Measurements from ENCODE around the gene CEACAM4. TPM values are rescaled to one million over a fixed set of nuclear protein-coding genes. Genes with fewer than 3 reads are reported as not detected.
A peak's percentile ranks its signal among the peaks of the same experiment; 100 is the strongest.
"Not testable (repeated sequence)": the region's sequence is repeated elsewhere in the genome, so short reads cannot be mapped to it uniquely, and the experiment has no call there.

CEACAM4 gene
- total RNA-seq, 2 experiments from 2014 or later: not detected

DNA sequence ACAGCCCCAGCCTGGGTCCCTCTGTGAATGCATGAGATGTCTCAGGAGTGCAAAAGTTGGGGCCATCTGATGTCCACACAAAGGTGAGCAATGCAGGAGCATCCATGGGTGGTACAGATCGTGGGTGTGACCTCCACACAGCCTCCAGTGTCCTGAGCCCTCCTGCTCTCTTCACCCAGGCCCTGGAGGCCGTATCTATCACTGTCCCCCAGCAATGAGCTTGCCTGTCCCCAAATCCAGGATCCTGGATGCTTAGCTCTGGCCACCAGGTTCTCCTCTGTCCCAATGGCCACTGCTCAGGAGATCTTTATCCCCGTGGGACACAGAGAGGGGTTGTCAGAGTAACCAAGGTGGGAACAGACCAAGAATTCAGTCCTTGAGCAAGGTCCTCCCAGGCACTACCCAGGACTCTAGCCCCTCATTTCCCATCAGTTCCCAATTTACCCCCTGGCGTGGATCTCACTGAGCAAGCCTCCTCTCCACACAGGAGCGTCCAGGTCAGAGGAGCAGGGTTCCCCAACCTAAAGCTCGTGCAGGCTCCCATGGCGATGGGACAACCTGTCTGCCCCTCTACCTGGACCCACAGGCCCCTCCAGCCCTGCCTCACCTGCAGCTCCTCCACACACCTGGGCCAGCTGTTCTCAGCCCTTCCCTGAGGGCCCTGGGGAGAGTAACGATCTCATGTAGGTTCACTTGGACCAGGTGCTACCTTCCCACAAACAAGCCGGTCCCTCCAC, 39.6 kb downstream of the CEACAM4 start:
- Mint-ChIP-seq H3K36me3 (peaks cover 28% of the 10 kb centered on the region), H3K9me3 (peaks cover 11% of the 10 kb centered on the region), H3K4me3 (no peak overlapping the region), H3K27me3 (peaks cover 7% of the 10 kb centered on the region), H3K27ac (no peak overlapping the region), H3K4me1 (no peaks in the 10 kb centered on the region)
- POLR2A ChIA-PET: no interaction called here
- DNase-seq: no peak
- ATAC-seq (ENCODE audit: low read depth): no peak

DNA sequence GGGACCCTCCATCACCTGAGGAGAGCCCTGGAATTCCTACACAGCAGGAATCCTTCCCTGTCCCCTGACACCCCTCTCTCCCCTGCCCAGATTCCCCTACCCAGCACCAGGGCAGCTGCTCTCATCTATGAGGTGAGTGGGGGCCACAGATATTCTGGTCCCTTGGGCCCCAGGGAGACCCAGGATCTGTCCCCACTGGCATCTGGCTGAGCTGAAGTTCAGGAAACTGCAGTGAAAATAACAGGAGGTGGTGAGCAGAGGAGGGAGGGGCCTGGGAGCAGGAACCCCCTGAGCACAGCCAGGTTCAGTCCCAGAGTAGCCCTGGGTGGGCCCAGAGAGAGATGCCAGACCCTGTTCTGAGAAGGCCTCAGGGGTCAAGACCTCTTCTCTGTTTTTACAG, 40.8 kb downstream of the CEACAM4 start:
- Mint-ChIP-seq H3K27me3 (peaks cover 2% of the 10 kb centered on the region), H3K36me3 (peaks cover 40% of the 10 kb centered on the region), H3K9me3 (peaks cover 20% of the 10 kb centered on the region), H3K4me3 (no peak overlapping the region), H3K27ac (no peak overlapping the region), H3K4me1 (no peaks in the 10 kb centered on the region)
- DNase-seq (no peak), ATAC-seq (ENCODE audit: low read depth) (no peak)
- POLR2A ChIA-PET: no interaction called here

DNA sequence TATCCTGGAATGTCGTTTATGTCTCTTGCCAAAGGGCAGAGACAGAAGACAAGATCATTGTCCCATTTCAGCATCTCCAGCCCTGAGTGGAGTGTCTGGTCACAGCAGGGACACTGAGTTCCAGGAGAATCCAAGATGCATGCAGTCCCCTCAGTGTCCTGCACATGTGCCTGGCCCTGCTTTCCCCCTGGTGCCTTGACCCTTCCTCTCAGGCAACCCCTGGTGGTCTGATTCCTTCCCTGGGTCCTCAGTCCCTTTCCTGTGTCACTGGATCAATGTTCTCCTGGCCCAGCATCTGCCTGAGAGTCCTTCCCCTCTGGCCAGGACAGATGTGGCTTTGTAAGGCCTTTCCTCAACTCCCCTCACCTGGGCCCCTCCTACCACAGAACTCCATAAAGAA, 41.9 kb downstream of the CEACAM4 start:
- Mint-ChIP-seq H3K4me3 (no peak overlapping the region), H3K36me3 (peaks cover 52% of the 10 kb centered on the region), H3K27me3 (no peaks in the 10 kb centered on the region), H3K4me1 (no peaks in the 10 kb centered on the region), H3K27ac (no peak overlapping the region), H3K9me3 (peaks cover 30% of the 10 kb centered on the region)
- ATAC-seq (ENCODE audit: low read depth) (no peak), DNase-seq (no peak)
- POLR2A ChIA-PET: interaction anchor here (0.6 kb wide), 1 partner anchor 128 kb away, joined by 3 read pairs; no protein-coding TSS in a partner anchor

DNA sequence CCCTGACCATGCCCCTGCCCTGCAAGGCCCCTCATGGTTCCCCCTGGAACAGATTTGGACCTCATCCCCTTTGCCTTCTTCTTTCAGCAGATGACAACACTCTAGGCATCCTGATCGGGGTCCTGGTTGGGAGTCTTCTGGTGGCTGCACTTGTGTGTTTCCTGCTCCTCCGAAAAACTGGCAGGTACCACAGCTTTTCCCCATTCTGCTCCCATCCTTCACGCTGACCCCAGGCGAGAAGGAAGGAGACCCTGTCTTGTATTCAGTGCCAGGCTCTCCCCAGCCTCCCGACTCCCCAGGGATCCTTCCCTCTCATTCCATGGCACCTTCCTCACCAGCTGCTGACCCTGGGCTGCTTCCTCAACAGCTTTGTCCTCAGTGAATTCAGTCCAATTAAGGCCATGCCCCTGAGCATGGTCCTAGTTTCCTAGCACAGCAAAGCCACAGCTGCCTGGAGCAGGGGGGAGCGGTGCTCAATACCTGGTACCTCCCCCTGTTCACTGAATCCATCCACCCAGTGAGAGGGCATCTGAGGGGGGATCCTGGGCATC, 42.5 kb downstream of the CEACAM4 start:
- no peaks in the 10 kb centered on the region for H3K4me1 Mint-ChIP-seq
- no peak overlapping the region for H3K27ac Mint-ChIP-seq
- H3K36me3 Mint-ChIP-seq: peaks cover 58% of the 10 kb centered on the region
- no peak overlapping the region for H3K4me3 Mint-ChIP-seq
- POLR2A ChIA-PET: interaction anchor here (0.6 kb wide), 1 partner anchor 128 kb away, joined by 3 read pairs; no protein-coding TSS in a partner anchor
- H3K9me3 Mint-ChIP-seq: peaks cover 30% of the 10 kb centered on the region
- ATAC-seq (ENCODE audit: low read depth) (no peak), DNase-seq (no peak)
- no peaks in the 10 kb centered on the region for H3K27me3 Mint-ChIP-seq

- ATAC-seq (ENCODE audit: low read depth); H3K27ac Mint-ChIP-seq; H3K4me3 Mint-ChIP-seq; POLR2A ChIA-PET; DNase-seq; H3K4me1 Mint-ChIP-seq; H3K27me3 Mint-ChIP-seq: not testable (repeated sequence)
- H3K9me3 Mint-ChIP-seq: peaks cover 30% of the 10 kb centered on the region
- peaks cover 66% of the 10 kb centered on the region for H3K36me3 Mint-ChIP-seq
Measured at GRCh38 chr19:41582577-41583182, 44.2 kb downstream of the CEACAM4 start.

DNA sequence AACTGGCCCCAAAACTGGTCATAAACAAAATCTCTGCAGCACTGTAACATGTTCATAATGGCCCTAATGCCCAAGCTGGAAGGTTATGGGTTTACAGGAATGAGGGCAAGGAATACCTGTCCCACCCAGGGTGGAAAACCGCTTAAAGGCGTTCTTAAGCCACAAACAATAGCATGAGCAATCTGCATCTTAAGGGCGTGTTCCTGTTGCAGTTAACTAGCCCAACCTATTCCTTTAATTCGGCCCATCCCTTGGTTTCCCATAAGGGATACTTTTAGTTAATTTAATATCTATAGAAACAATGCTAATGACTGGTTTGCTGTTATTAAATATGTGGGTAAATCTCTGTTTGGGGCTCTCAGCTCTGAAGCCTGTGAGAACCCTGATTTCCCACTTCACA, 45.8 kb downstream of the CEACAM4 start:
- H3K27ac Mint-ChIP-seq; H3K27me3 Mint-ChIP-seq; ATAC-seq (ENCODE audit: low read depth); POLR2A ChIA-PET; H3K4me3 Mint-ChIP-seq; DNase-seq: not testable (repeated sequence)
- peaks cover 69% of the 10 kb centered on the region for H3K36me3 Mint-ChIP-seq
- H3K4me1 Mint-ChIP-seq: peaks cover 17% of the 10 kb centered on the region
- peaks cover 30% of the 10 kb centered on the region for H3K9me3 Mint-ChIP-seq

GRCh38 chr19:41578886-41579285, 48.0 kb downstream of the CEACAM4 start:
- Mint-ChIP-seq H3K36me3 (peaks cover 59% of the 10 kb centered on the region), H3K27me3 (no peaks in the 10 kb centered on the region), H3K27ac (no peak overlapping the region), H3K4me3 (no peak overlapping the region), H3K4me1 (peaks cover 26% of the 10 kb centered on the region), H3K9me3 (peaks cover 30% of the 10 kb centered on the region)
- POLR2A ChIA-PET: interaction anchor here (1.4 kb wide), 1 partner anchor 122 kb away, joined by 3 read pairs; no protein-coding TSS in a partner anchor
- ATAC-seq (ENCODE audit: low read depth) (no peak), DNase-seq (no peak)

- peaks cover 26% of the 10 kb centered on the region for H3K4me1 Mint-ChIP-seq
- no peak for DNase-seq
- peaks cover 23% of the 10 kb centered on the region for H3K9me3 Mint-ChIP-seq
- no peak for ATAC-seq (ENCODE audit: low read depth)
- no peaks in the 10 kb centered on the region for H3K27me3 Mint-ChIP-seq
- H3K27ac Mint-ChIP-seq: peak overlapping the region; percentile 34
- POLR2A ChIA-PET: no interaction called here
- H3K4me3 Mint-ChIP-seq: no peak overlapping the region
- peaks cover 55% of the 10 kb centered on the region for H3K36me3 Mint-ChIP-seq
Measured at GRCh38 chr19:41577833-41578232, 49.0 kb downstream of the CEACAM4 start.

- H3K36me3 Mint-ChIP-seq: peaks cover 51% of the 10 kb centered on the region
- peaks cover 26% of the 10 kb centered on the region for H3K4me1 Mint-ChIP-seq
- no peaks in the 10 kb centered on the region for H3K27me3 Mint-ChIP-seq
- POLR2A ChIA-PET: interaction anchor here (1.7 kb wide), 1 partner anchor 31 kb away, joined by 12 read pairs; no protein-coding TSS in a partner anchor
- H3K27ac Mint-ChIP-seq: peak overlapping the region; percentile 77
- peak overlapping the region; percentile 81 for H3K4me3 Mint-ChIP-seq
- peaks cover 19% of the 10 kb centered on the region for H3K9me3 Mint-ChIP-seq
- ATAC-seq (ENCODE audit: low read depth) (no peak), DNase-seq (no peak)
Measured at GRCh38 chr19:41577144-41577830, 49.6 kb downstream of the CEACAM4 start.

DNA sequence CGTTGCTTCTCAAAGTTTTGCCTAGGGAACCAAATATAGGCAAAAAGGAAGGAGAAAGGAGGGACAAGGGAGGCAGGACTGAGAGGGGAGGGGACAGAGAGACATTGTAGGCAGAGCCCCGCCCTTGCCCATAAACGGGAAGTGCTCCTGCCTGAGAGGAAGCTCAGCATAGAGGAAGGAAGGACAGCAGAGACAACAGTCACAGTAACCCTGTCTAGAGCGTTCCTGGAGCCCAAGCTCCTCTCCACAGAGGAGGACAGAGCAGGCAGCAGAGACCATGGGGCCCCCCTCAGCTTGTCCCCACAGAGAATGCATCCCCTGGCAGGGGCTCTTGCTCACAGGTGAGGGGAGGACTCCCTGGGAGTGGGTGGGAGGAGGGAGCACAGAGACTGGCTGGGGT, 50.9 kb downstream of the CEACAM4 start, which contains the start of gene CEACAM21:
Gene CEACAM21, plus strand, starts transcription at position 169 of the 400 bp plus-strand sequence. Its CDS starts 109 bp downstream, at position 278.
- Mint-ChIP-seq H3K4me3 (peak within 1 kb of the TSS; percentile 81), H3K4me1 (peaks cover 26% of the 10 kb centered on the region), H3K27me3 (no peaks in the 10 kb centered on the region), H3K27ac (peak within 1 kb of the TSS; percentile 77), H3K9me3 (peaks cover 9% of the 10 kb centered on the region), H3K36me3 (peaks cover 39% of the 10 kb centered on the region)
- POLR2A ChIA-PET: interaction anchor here (0.7 to 1.7 kb wide), 12 partner anchors 9 to 221 kb away, joined by 3 to 13 read pairs (median 4); partner anchors contain the start of gene DMAC2
- peak; percentile 61 for DNase-seq
- ATAC-seq (ENCODE audit: low read depth): peak; percentile 100

- Mint-ChIP-seq H3K9me3 (no peaks in the 10 kb centered on the region), H3K4me3 (no peak overlapping the region), H3K27me3 (no peaks in the 10 kb centered on the region), H3K36me3 (peaks cover 24% of the 10 kb centered on the region), H3K4me1 (peaks cover 28% of the 10 kb centered on the region), H3K27ac (peak overlapping the region; percentile 68)
- ATAC-seq (ENCODE audit: low read depth) (peak; percentile 91), DNase-seq (peak; percentile 90)
- POLR2A ChIA-PET: interaction anchor here (0.6 to 1.5 kb wide), 6 partner anchors 22 to 123 kb away, joined by 3 to 4 read pairs (median 4); no protein-coding TSS in a partner anchor
Measured at GRCh38 chr19:41570639-41571112, 56.2 kb downstream of the CEACAM4 start.

DNA sequence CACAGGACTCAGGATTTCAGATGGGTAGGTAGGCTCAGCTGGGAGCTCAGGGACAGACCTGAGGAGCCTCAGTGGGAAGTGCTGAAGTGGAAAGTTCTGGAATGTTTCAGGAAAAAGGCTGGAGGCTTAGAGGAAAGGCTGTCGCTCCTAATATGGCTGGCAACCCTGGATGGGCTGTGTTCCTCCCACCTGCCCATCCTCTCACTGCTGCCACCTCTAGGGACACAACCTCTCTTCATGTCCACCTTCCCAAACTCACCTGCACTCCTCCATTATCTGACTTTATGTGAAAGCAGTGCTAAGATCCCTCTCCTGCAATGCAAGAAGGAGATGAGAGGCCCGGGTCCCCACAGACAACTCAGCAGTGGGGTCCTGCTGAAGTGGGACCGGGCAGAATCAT, 56.7 kb downstream of the CEACAM4 start:
- H3K27me3 Mint-ChIP-seq: no peaks in the 10 kb centered on the region
- peaks cover 25% of the 10 kb centered on the region for H3K4me1 Mint-ChIP-seq
- peak overlapping the region; percentile 68 for H3K27ac Mint-ChIP-seq

More for the DNA sequence above, 56.7 kb downstream of the CEACAM4 start:
- Mint-ChIP-seq H3K4me3 (no peak overlapping the region), H3K36me3 (peaks cover 27% of the 10 kb centered on the region), H3K9me3 (no peaks in the 10 kb centered on the region)
- POLR2A ChIA-PET: interaction anchor here (0.8 to 1.5 kb wide), 7 partner anchors 21 to 121 kb away, joined by 3 to 4 read pairs (median 3); no protein-coding TSS in a partner anchor
- DNase-seq (no peak), ATAC-seq (ENCODE audit: low read depth) (peak; percentile 12)

Measured in activated naive CD8-positive, alpha-beta T cell treated with anti-CD3 and anti-CD28 coated beads, Interleukin-2, amount 10 ng/mL, durations not matched to agents 7 days and 5 days (primary cell).